Activated CD4-positive, CD25-positive, alpha-beta regulatory T cell treated with anti-CD3 and anti-CD28 coated beads, Interleukin-2, amount 50 U/mL, for 16 hours (primary cell): Measurements from ENCODE around the gene SCN8A.

Experiments
- DNase-seq: peaks from one replicate; pipeline ENCODE4 v3.0.0-alpha.2; 2020; ENCODE audit warnings: low read depth, low spot score

SCN8A gene

DNA sequence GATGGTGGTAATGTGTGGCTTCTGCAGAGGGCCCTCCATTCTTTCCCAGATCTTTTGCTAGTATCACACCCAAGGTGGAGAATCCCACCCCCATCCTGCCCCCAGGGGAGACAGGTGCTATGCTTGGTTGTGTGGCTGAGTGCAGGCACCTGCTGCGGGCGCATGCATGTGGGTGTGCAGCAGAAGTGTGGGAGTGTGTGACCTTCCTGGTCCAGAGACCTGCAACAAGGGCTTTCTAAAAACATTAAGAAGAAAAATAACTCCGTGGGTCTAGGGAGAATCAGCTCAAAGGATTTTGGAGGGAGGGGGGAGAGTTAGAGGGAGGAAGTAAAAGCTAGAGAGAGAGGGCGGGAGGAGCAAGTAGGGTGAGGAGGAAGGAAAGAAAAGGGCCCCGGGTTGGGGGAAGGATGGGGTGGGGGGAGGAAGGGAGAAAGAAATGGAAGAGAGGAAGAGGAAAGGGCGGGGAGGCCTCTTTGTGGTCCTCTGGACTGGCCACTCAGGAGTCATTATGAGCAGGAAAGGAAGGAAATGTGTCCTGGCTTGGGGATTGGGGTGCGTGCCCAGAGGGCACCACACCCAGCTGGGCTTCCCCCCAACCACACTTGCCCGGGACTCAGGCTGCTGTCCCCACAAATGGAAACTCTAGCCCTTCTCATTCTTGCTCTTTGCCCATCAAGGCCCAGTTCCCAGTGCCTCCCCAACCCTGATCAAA is 260.5 kb downstream of the SCN8A start:
- no peak for DNase-seq

DNA sequence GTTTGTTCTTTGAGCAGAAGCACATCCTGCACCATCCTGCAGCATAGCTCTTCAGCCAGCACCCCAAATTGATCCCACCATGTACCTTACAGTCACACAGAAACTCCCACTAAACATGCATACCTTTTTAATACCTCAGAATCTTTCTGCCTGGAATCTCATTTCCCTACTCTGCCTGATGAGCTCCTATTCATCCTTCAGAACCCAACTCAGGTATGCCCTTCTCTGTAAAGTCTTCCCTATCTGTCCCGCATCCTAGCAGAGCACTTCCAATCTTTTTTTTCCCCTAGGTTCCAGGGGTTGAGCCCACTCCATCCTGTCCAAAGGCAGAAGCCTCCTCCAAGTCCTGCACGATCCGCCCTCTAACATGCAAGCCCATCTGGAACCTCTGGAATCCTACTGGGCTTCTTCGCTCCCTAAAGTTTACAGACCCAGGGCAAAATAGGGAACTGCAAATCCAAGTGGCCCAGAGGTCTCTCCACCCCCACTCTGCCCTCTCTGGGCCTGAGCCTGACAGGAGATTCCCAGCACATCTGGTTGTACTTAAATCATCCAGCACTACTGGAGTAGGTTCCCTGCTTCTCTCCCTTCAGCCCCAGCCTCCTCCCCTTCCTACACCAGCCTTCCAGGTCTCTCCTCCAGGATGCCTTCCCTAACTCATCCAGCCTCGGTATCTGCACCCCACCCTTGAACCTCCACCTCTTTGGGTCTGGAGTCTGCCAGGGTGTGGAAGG is 261.5 kb downstream of the SCN8A start:
- DNase-seq, result no peak

DNA sequence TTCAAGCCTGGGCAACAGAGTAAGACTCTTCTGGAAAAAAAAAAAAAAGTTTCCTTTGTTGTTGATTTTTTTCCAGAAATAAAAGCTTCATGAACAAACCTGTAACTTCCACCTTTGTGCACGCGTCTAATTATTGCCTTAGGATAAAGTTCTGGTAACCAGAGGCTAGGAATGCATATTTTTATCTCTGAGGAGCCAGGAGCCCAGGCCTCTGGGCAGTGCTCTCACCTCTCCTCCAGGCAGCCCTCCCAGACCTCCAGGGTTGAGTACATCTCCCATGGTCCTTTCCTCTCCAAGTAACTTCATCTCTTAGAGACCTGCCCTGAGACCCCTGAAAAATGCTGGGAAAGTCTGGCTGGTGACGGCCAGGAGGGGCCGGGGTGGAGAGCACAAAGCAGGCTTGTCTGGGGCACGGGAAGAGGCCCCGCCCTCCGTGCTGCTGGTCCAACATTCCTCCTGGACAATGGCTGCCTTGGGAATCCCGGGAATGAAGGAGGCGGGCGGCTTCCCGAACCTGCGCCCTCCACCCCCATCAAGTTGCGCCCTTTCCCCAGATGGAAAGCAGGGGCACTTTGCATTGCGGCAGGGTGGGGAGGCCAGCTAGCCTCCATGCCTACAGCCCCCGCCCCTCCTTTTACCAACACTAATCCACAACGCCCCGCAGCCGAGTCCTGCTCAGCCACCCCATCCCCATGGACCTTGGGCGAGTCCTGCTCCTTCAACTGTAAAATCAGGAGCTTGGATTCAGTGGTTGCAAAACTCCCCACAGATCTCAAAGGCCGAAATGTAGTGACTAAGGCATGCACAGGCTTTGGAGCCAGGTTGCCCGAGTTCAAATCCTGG is 264.8 kb downstream of the SCN8A start:
- DNase-seq, result no peak

DNA sequence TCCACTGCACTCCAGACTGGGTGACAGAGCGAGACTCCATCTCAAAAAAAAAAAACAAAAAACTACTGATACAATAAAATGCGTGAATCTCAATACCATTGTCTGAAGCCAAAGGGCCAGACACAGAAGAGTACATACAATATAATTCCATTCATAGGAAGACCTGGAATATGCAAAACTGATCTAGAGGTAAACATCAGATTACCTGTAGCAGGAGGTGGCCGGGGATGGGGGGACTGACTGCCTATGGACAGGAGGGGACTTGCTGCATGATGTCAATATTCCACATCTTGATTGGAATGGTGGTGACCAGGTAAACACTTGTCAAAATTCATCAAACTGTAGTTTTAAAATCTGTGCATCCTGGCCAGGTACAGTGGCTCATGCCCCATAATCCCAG is 270.0 kb downstream of the SCN8A start:
- no peak for DNase-seq
